RWPE2 (cell line): ENCODE data around the gene HORMAD2.
"Not testable (repeated sequence)": the region's sequence is repeated elsewhere in the genome, so short reads cannot be mapped to it uniquely, and the experiment has no call there.

Experiments used
- ATAC-seq: fragments of 200-7000 bp; cut with Tn5 transposase; 3 replicates; pipeline ENCODE4 v1.9.1; 2021; ENCODE audit warnings: low read depth
- DNase-seq: peaks from one replicate; pipeline ENCODE4 v3.0.0-alpha.2; 2020; ENCODE audit warnings: low spot score
- H3K27ac ChIP-seq: fragments of 450-650 bp; 2 replicates; pipeline ENCODE4 v1.5.1; 2017; ENCODE audit warnings: mild to moderate bottlenecking; ENCODE audit not compliant: poor library complexity, severe bottlenecking
- H3K27me3 ChIP-seq: fragments of 250-450 bp; sonication (Bioruptor Pico); 2 replicates; pipeline ENCODE4 v1.5.1; 2021; ENCODE audit warnings: mild to moderate bottlenecking, moderate library complexity; ENCODE audit not compliant: insufficient read depth, poor library complexity, severe bottlenecking
- H3K36me3 ChIP-seq: fragments of 250-450 bp; sonication (Bioruptor Pico); 2 replicates; pipeline ENCODE4 v1.5.1; 2020; ENCODE audit warnings: low read depth, mild to moderate bottlenecking, moderate library complexity
- H3K4me1 ChIP-seq: fragments of 250-450 bp; sonication (Bioruptor Pico); 2 replicates; pipeline ENCODE4 v1.5.1; 2021; ENCODE audit warnings: mild to moderate bottlenecking, moderate library complexity; ENCODE audit not compliant: insufficient read depth, poor library complexity, severe bottlenecking
- H3K4me3 ChIP-seq: fragments of 250-450 bp; sonication (Bioruptor Pico); 2 replicates; pipeline ENCODE4 v1.5.1; 2021; ENCODE audit warnings: mild to moderate bottlenecking, moderate library complexity; ENCODE audit not compliant: severe bottlenecking
- H3K9me3 ChIP-seq: fragments of 250-450 bp; sonication (Bioruptor Pico); 2 replicates; pipeline ENCODE4 v1.5.1; 2021; ENCODE audit warnings: mild to moderate bottlenecking, moderate library complexity; ENCODE audit not compliant: severe bottlenecking
- CTCF ChIP-seq: fragments of 450-650 bp; IDR thresholded peaks from one replicate; pipeline ENCODE4 v1.5.1; 2017; ENCODE audit warnings: mild to moderate bottlenecking, moderate library complexity; ENCODE audit not compliant: poor library complexity, severe bottlenecking

HORMAD2 gene

GRCh38 chr22:30214703-30215407, 134.6 kb downstream of the HORMAD2 start:
- DNase-seq (no peak), ATAC-seq (no peak)
- Histone ChIP-seq H3K36me3 (no peaks in the 10 kb centered on the region), H3K4me1 (peaks cover 23% of the 10 kb centered on the region), H3K27me3 (no peaks in the 10 kb centered on the region), H3K9me3 (no peaks in the 10 kb centered on the region), H3K4me3 (no peak overlapping the region), H3K27ac (no peak overlapping the region)
- no peak for TF ChIP-seq CTCF

GRCh38 chr22:30216272-30216671, 136.0 kb downstream of the HORMAD2 start:
- H3K9me3 ChIP-seq, H3K4me3 ChIP-seq, H3K36me3 ChIP-seq, DNase-seq, H3K27ac ChIP-seq, H3K27me3 ChIP-seq, ATAC-seq: not testable (repeated sequence)
- H3K4me1 ChIP-seq = peaks cover 11% of the 10 kb centered on the region

GRCh38 chr22:30216710-30217109, 136.4 kb downstream of the HORMAD2 start:
- H3K4me3 ChIP-seq = no peak overlapping the region
- no peaks in the 10 kb centered on the region for H3K27me3 ChIP-seq
- TF ChIP-seq CTCF = no peak
- H3K36me3 ChIP-seq = no peaks in the 10 kb centered on the region
- H3K27ac ChIP-seq = no peak overlapping the region
- H3K4me1 ChIP-seq = peaks cover 11% of the 10 kb centered on the region
- DNase-seq = no peak
- no peaks in the 10 kb centered on the region for H3K9me3 ChIP-seq
- no peak for ATAC-seq

GRCh38 chr22:30217698-30218560, 137.7 kb downstream of the HORMAD2 start:
- no peak for TF ChIP-seq CTCF
- H3K27ac ChIP-seq = peak overlapping the region; percentile 7
- DNase-seq (no peak), ATAC-seq (peak; percentile 56)
- H3K4me1 ChIP-seq = peaks cover 4% of the 10 kb centered on the region
- no peaks in the 10 kb centered on the region for H3K9me3 ChIP-seq
- no peak overlapping the region for H3K4me3 ChIP-seq
- no peaks in the 10 kb centered on the region for H3K27me3 ChIP-seq
- no peaks in the 10 kb centered on the region for H3K36me3 ChIP-seq

- H3K9me3 ChIP-seq = no peaks in the 10 kb centered on the region
- DNase-seq (no peak), ATAC-seq (no peak)
- H3K27me3 ChIP-seq = no peaks in the 10 kb centered on the region
- peaks cover under 1% of the 10 kb centered on the region for H3K4me1 ChIP-seq
- no peak overlapping the region for H3K4me3 ChIP-seq
- no peak for TF ChIP-seq CTCF
- H3K36me3 ChIP-seq = no peaks in the 10 kb centered on the region
- H3K27ac ChIP-seq = no peak overlapping the region
Measured at GRCh38 chr22:30219049-30219654, 138.9 kb downstream of the HORMAD2 start.
